K562 (cell line): Measurements from ENCODE around the gene PAIP2. TPM values are rescaled to one million over a fixed set of nuclear protein-coding genes. Genes with fewer than 3 reads are reported as not detected.
A peak's percentile ranks its signal among the peaks of the same experiment; 100 is the strongest.

ENCODE experiments used
- ATF7 ChIP-seq: fragments of 450-650 bp; IDR thresholded peaks from 2 replicates; pipeline ENCODE4 v1.7.1; 2014; ENCODE audit warnings: mild to moderate bottlenecking, moderate library complexity
- BCL6 ChIP-seq: fragments of 250-450 bp; sonication (Bioruptor Pico); IDR thresholded peaks from 2 replicates; pipeline ENCODE4 v1.4.0; 2020
- C11orf30 ChIP-seq: fragments of 450-650 bp; IDR thresholded peaks from 2 replicates; pipeline ENCODE4 v1.6.1; 2016; ENCODE audit warnings: low read depth, mild to moderate bottlenecking
- HSF4 ChIP-seq: fragments of 250-450 bp; sonication (Bioruptor Pico); IDR thresholded peaks from 2 replicates; pipeline ENCODE4 v2.1.2; 2022; ENCODE audit warnings: mild to moderate bottlenecking, moderate library complexity, borderline replicate concordance
- KLF13 ChIP-seq: fragments of 450-650 bp; IDR thresholded peaks from 2 replicates; pipeline ENCODE4 v1.6.1; 2016; ENCODE audit warnings: missing genetic modification characterization, low read depth, mild to moderate bottlenecking, missing compliant biosample characterization, moderate library complexity, borderline replicate concordance
- MAFK ChIP-seq: IDR thresholded peaks from 2 replicates; pipeline ENCODE4 v1.6.1; 2011; ENCODE audit warnings: low read length, improper control_type of control experiment
- MEF2D ChIP-seq: conservative IDR thresholded peaks from 2 replicates; pipeline ENCODE4 v1.6.1; 2016; ENCODE audit warnings: low read depth, missing genetic modification characterization, missing compliant biosample characterization
- NR4A1 ChIP-seq, 2 experiments: fragments of 250-450 bp in 1 of 2; fragments of 450-650 bp in 1 of 2; sonication (Bioruptor Pico) in 1 of 2; IDR thresholded peaks; 2 replicates each; pipeline versions ENCODE4 v1.4.0 to v1.6.1; 2016 to 2020; ENCODE audit warnings: mild to moderate bottlenecking in 2 of 2, missing compliant biosample characterization in 1 of 2, missing genetic modification characterization in 1 of 2, moderate library complexity in 1 of 2
- PHF21A ChIP-seq: fragments of 450-650 bp; IDR thresholded peaks from 2 replicates; pipeline ENCODE4 v1.6.1; 2017; ENCODE audit warnings: low read depth, borderline replicate concordance
- PML ChIP-seq: IDR thresholded peaks from 2 replicates; pipeline ENCODE4 v1.6.1; 2012; ENCODE audit warnings: low read length, inconsistent platforms
- SETDB1 ChIP-seq: IDR thresholded peaks from one replicate; pipeline ENCODE4 v1.6.1; 2012; ENCODE audit warnings: low read length, control low read depth, inconsistent platforms
- TARDBP ChIP-seq: fragments of 450-650 bp; IDR thresholded peaks from 2 replicates; pipeline ENCODE4 v1.6.1; 2016
- TEAD2 ChIP-seq: fragments of 450-650 bp; IDR thresholded peaks from 2 replicates; pipeline ENCODE4 v1.6.1; 2016; ENCODE audit warnings: missing genetic modification characterization, control low read depth, missing compliant biosample characterization
- ZBED1 ChIP-seq: IDR thresholded peaks from 2 replicates; pipeline ENCODE4 v1.6.1; 2014
- ZNF124 ChIP-seq: sonication (generic); formaldehyde crosslinking; IDR thresholded peaks from 2 replicates; pipeline ENCODE4 v1.8.1; 2022; ENCODE audit warnings: missing genetic modification reagents
- ZNF766 ChIP-seq: fragments of 200-800 bp; sonication (Bioruptor generic); conservative IDR thresholded peaks from 2 replicates; pipeline ENCODE4 v1.6.1; 2016; ENCODE audit warnings: missing genetic modification characterization, missing compliant biosample characterization
- polyA plus RNA-seq, 8 experiments: library from polyadenylated mRNA; depleted of rRNA in 4 of 8; stranded (reverse) in 5 of 8; unstranded in 3 of 8; fragments of >200 nt; fragmentation: Nextera tagmentation in 2 of 8; fragmentation: Illumina TruSeq in 1 of 8; extraction: Ambion mirVana in 2 of 8; extraction: Trizol in 1 of 8; gene quantifications; 2 replicates each; pipeline versions ENCODE4 v1.2.1 to v1.2.3, GENCODE V29; 2011 to 2014; ENCODE audit warnings: inconsistent platforms in 1 of 8, missing spikeins in 1 of 8
- total RNA-seq, 7 experiments: library from RNA; depleted of rRNA in 6 of 7; stranded (reverse); fragments of >200 nt in 6 of 7; fragmentation: Illumina TruSeq in 2 of 7; extraction: Trizol in 2 of 7; gene quantifications; 2 replicates each; pipeline versions ENCODE4 v1.2.1 to v1.2.3, GENCODE V29; 2011 to 2021; ENCODE audit warnings: low replicate concordance in 1 of 7
- TF ChIP-seq, protein P1 (sequence below): fragments of 450-650 bp; IDR thresholded peaks from 2 replicates; pipeline ENCODE4 v1.6.1; 2016; ENCODE audit warnings: low read depth, mild to moderate bottlenecking, moderate library complexity
- TF ChIP-seq, protein P2 (sequence below), 2 experiments: fragments of 450-650 bp; IDR thresholded peaks; 2 replicates each; pipeline ENCODE4 v1.6.1; 2016; ENCODE audit warnings: mild to moderate bottlenecking in 2 of 2, borderline replicate concordance in 1 of 2, low read depth in 1 of 2, moderate library complexity in 1 of 2

PAIP2 gene
- total and polyA plus RNA-seq, 9 of the 15 experiments (the other 6 are each of a cell fraction or from before 2014, with no cell fraction given), result 78.3 to 187 (median 128) TPM

DNA sequence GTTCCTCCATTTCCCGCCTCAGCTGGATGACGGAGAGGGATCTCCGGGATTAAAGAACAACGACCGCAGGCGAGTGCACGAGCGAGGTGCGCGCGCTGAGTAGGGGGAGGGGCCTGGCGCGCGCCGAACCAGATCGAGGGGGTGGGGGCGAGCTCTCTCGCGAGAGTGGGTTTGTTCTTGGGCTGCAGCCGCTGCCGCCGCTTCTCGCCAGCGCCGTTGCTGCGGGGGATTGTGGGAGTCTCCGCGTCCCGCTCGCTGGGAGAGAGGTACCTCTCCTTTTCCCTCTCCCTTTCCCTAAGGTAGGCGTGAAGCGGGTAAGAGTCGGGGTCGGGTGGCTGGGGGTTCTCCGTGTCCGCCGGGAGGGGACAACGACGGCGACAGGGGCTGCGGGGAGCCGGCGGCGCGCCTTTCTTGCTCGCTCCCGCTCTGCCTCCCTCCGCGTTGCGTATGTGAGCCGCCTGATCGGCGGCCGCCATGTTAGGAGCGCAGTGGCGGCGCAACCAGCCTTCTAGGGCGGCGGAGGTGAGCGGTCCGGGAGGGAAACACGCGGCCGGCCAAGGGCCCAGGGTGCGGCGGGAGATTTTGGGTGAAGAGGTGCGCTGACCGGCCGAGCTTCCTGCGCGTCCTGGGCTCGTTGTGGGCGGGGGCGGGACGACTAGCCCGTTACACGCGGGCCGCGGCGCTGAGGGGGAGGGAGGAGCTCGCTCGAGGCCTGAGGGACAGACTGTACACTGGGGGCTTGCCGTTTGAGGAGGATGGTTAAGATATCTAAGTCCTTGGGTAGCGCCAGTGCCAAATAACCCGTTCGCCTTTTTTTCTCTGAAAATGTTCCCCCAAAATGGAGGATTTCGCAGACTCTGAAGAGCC is 47.9 kb upstream of the PAIP2 start, which contains the start of gene MATR3 (continued):
- TF ChIP-seq ATF7 (peak; percentile 74), SETDB1 (no peak), PML (peak; percentile 88; the same call in 1 of the 2 replicates), TARDBP (no peak), KLF13 (tag) (no peak), MEF2D (tag) (no peak; the same call in 1 of the 2 replicates), TEAD2 (tag) (no peak), PHF21A (no peak), MAFK (no peak), BCL6 (CRISPR knock-in tag) (no peak), NR4A1 (CRISPR knock-in tag; IDR thresholded peaks at IDR 0.05) (no peak), NR4A1 (tag; IDR thresholded peaks at IDR 0.05) (no peak), C11orf30 (peak; percentile 43; the same call in 1 of the 2 replicates), ZNF124 (CRISPR knock-in tag) (no peak), ZNF766 (CRISPR knock-in tag) (no peak), ZBED1 (0 out of 2 replicates have a peak, but pooled peaks have one; percentile 21), HSF4 (CRISPR knock-in tag) (no peak)
- TF ChIP-seq, protein P1, sequence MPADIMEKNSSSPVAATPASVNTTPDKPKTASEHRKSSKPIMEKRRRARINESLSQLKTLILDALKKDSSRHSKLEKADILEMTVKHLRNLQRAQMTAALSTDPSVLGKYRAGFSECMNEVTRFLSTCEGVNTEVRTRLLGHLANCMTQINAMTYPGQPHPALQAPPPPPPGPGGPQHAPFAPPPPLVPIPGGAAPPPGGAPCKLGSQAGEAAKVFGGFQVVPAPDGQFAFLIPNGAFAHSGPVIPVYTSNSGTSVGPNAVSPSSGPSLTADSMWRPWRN, result peak; percentile 82; the same call in 1 of the 2 replicates
- TF ChIP-seq, protein P2, sequence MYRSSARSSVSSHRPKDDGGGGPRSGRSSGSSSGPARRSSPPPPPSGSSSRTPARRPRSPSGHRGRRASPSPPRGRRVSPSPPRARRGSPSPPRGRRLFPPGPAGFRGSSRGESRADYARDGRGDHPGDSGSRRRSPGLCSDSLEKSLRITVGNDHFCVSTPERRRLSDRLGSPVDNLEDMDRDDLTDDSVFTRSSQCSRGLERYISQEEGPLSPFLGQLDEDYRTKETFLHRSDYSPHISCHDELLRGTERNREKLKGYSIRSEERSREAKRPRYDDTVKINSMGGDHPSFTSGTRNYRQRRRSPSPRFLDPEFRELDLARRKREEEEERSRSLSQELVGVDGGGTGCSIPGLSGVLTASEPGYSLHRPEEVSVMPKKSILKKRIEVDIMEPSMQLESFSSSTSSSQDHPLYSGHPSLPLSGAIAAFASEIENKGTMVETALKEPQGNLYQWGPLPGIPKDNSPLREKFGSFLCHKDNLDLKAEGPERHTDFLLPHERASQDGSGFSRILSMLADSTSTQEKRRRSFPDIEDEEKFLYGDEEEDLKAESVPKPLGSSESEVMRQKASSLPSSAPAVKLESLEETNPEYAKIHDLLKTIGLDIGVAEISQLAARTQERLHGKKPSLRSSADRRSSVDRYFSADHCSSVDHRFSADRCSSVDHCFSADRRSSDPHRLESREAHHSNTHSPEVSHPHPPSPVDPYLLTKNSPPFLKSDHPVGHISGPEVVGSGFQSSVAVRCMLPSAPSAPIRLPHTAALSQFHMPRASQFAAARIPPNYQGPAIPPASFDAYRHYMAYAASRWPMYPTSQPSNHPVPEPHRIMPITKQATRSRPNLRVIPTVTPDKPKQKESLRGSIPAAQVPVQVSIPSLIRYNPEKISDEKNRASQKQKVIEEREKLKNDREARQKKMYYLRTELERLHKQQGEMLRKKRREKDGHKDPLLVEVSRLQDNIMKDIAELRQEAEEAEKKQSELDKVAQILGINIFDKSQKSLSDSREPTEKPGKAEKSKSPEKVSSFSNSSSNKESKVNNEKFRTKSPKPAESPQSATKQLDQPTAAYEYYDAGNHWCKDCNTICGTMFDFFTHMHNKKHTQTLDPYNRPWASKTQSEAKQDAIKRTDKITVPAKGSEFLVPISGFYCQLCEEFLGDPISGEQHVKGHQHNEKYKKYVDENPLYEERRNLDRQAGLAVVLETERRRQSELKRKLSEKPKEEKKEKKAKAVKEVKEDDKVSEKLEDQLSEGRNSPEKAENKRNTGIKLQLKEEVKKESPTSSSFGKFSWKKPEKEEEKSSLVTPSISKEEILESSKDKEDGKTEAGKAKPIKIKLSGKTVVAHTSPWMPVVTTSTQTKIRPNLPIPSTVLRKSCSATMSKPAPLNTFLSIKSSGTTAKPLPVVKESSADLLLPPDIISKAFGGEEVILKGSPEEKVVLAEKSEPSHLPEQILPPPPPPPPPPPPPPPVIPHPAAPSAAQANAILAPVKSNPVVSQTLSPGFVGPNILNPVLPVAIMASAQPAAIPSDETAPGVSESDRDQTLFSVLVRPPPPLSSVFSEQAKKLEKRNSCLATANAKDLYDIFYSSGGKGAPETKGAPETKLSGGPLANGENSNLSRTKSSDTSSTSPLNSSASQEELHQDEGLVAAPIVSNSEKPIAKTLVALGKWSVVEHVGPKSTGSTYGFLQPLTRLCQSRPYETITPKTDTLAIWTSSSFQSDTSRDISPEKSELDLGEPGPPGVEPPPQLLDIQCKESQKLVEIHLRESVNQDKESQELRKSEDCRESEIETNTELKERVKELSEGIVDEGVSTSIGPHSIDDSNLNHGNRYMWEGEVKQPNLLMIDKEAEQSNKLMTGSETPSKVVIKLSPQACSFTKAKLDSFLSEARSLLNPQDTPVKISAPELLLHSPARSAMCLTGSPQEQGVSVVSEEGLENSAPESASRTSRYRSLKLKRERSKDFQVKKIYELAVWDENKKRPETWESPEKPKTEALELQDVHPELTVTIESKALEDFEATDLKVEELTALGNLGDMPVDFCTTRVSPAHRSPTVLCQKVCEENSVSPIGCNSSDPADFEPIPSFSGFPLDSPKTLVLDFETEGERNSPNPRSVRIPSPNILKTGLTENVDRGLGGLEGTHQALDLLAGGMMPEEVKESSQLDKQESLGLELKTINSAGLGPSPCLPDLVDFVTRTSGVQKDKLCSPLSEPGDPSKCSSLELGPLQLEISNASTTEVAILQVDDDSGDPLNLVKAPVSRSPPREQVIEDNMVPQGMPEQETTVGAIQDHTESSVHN (IDR thresholded peaks at IDR 0.05; ENCODE audit: borderline replicate concordance in 1 of 2, low read depth in 1 of 2), result no peak
